Effector memory CD8-positive, alpha-beta T cell (primary cell): ENCODE data around the gene DCLK2.
"Not testable (repeated sequence)": the region's sequence is repeated elsewhere in the genome, so short reads cannot be mapped to it uniquely, and the experiment has no call there.

Experiments
- ATAC-seq: fragments of 150-1000 bp; cut with Tn5 transposase; replicated peaks from 2 replicates; pipeline ENCODE4 v1.10.0; 2021; ENCODE audit warnings: mild to moderate bottlenecking, moderate library complexity
- DNase-seq, 3 experiments: peaks; one replicate each; pipeline ENCODE4 v3.0.0; 2021
- H3K27ac Mint-ChIP-seq, 2 donors: one replicate each; pipeline ENCODE4 v1.8.0; 2022; ENCODE audit warnings: mild to moderate bottlenecking in 2 of 2, mixed read lengths in 2 of 2, moderate library complexity in 2 of 2
- H3K27me3 Mint-ChIP-seq, 2 donors: one replicate each; pipeline ENCODE4 v1.8.0; 2022; ENCODE audit warnings: mixed read lengths in 2 of 2
- H3K36me3 Mint-ChIP-seq: one replicate; pipeline ENCODE4 v1.8.0; 2022; ENCODE audit warnings: mild to moderate bottlenecking, moderate library complexity, mixed read lengths; ENCODE audit not compliant: insufficient read depth
- H3K4me1 Mint-ChIP-seq, 2 donors: one replicate each; pipeline ENCODE4 v1.8.0; 2022; ENCODE audit warnings: low read depth in 2 of 2, mixed read lengths in 2 of 2
- H3K4me3 Mint-ChIP-seq, 2 donors: one replicate each; pipeline ENCODE4 v1.8.0; 2022; ENCODE audit warnings: mild to moderate bottlenecking in 2 of 2, mixed read lengths in 2 of 2, moderate library complexity in 2 of 2
- H3K9me3 Mint-ChIP-seq, 2 donors: one replicate each; pipeline ENCODE4 v1.8.0; 2022; ENCODE audit warnings: mixed read lengths in 2 of 2

Gene DCLK2

DNA sequence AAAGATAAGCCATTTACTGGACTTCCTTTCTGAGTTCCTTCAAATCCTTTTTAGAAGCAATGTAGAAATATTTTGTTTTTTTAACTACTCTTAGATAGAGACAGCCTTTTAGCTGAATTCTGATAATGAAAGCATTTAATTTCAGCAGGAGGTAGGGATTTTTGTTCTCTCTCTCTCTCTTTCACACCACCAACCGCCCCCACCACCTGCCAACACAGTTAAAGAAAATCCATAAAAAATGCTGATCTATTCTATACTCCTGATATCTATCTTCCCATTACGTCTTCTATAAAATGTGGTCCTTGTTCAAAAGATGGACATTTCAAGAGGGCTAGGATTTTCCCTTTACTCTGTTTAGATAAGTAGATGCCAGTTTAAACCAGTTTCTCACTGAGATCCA lies 104.5 kb downstream of the DCLK2 start:
- Mint-ChIP-seq H3K36me3 (no peaks in the 10 kb centered on the region), H3K27me3 (peaks cover 44 to 45% of the 10 kb centered on the region in 2 donors), H3K27ac (no peak overlapping the region), H3K9me3 (no peaks in the 10 kb centered on the region), H3K4me3 (no peak overlapping the region), H3K4me1 (no peaks in the 10 kb centered on the region)
- DNase-seq, result no peak
- no peak for ATAC-seq

GRCh38 chr4:150185033-150185432 lies 106.8 kb downstream of the DCLK2 start:
- ATAC-seq, H3K36me3 Mint-ChIP-seq, H3K27ac Mint-ChIP-seq, H3K4me1 Mint-ChIP-seq, H3K9me3 Mint-ChIP-seq, DNase-seq, H3K4me3 Mint-ChIP-seq: not testable (repeated sequence)
- H3K27me3 Mint-ChIP-seq, result peaks cover 45 to 50% of the 10 kb centered on the region in 2 donors

- H3K4me1 Mint-ChIP-seq, result peaks cover 0 to 2% of the 10 kb centered on the region in 2 donors
- H3K9me3 Mint-ChIP-seq, result no peaks in the 10 kb centered on the region
- ATAC-seq (no peak), DNase-seq (no peak)
- H3K27me3 Mint-ChIP-seq, result peaks cover 5 to 8% of the 10 kb centered on the region in 2 donors
- H3K27ac Mint-ChIP-seq, result no peak overlapping the region
- no peak overlapping the region for H3K4me3 Mint-ChIP-seq
- peaks cover 4% of the 10 kb centered on the region for H3K36me3 Mint-ChIP-seq
Measured at GRCh38 chr4:150192986-150193385, 114.7 kb downstream of the DCLK2 start.

DNA sequence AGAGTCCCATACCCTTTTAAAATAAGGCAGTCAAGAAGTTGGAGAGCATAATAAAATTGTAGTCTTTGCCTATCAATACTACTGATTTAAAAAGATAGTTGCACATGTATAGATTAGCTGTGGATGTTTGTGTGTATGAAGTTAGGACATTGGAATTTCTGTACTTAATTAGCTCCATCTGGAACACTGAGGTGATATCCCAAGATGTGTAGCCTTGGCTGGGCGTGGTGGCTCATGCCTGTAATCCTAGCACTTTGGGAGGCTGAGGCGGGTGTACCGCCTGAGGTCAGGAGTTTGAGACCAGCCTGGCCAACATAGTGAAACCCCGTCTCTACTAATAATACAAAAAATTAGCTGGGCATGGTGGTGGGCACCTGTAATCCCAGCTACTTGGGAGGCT lies 119.0 kb downstream of the DCLK2 start:
- H3K27me3 Mint-ChIP-seq, H3K36me3 Mint-ChIP-seq, ATAC-seq, DNase-seq, H3K27ac Mint-ChIP-seq, H3K9me3 Mint-ChIP-seq, H3K4me3 Mint-ChIP-seq, H3K4me1 Mint-ChIP-seq: not testable (repeated sequence)

DNA sequence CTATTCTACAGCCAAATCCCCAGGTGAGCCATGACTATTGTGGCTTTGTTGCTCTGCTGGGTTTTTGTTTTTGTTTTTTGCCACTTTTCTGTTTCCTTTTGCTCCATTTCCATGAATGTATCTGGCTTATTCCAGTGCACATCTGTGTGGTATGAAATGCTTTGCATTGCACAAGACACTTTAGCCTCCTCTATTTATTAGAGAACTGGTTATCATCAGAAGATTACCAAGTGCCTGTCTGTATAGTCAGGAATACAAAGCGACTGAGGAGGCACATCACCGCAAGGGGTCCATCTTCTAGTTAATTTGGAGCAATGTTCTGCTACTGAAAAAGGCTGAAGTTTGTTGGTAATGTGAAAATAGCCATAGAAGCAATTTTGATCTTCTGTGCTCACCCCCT lies 120.8 kb downstream of the DCLK2 start:
- Mint-ChIP-seq H3K4me3 (no peak overlapping the region), H3K4me1 (no peaks in the 10 kb centered on the region), H3K27me3 (peaks cover 7 to 13% of the 10 kb centered on the region in 2 donors), H3K9me3 (no peaks in the 10 kb centered on the region), H3K27ac (no peak overlapping the region), H3K36me3 (no peaks in the 10 kb centered on the region)
- ATAC-seq (no peak), DNase-seq (no peak)

DNA sequence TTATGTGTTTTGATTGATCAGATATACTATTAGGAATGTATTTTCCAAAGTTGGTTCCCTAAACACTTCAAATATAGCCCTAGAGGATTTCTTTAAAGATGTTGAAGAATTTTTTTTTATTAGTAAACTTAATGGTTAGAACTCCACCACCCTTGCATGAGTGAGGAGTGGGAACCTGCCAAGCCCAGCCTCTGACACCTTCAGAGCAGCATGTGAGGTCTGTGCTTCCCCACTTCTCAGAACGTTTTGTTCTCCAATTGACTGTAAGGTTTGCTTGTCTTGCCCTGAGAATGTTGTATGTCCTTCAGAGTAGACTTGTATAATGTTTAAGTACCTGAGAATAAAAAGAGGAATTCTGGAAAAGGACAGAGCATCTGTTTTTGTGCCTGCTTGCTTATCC lies 126.8 kb downstream of the DCLK2 start:
- H3K36me3 Mint-ChIP-seq, result no peaks in the 10 kb centered on the region
- no peak overlapping the region for H3K27ac Mint-ChIP-seq
- peaks cover 24 to 27% of the 10 kb centered on the region in 2 donors for H3K27me3 Mint-ChIP-seq
- no peak for ATAC-seq
- H3K9me3 Mint-ChIP-seq, result no peaks in the 10 kb centered on the region
- H3K4me3 Mint-ChIP-seq, result no peak overlapping the region
- no peak for DNase-seq
- H3K4me1 Mint-ChIP-seq, result no peaks in the 10 kb centered on the region

GRCh38 chr4:150206265-150206664 lies 128.0 kb downstream of the DCLK2 start:
- no peak overlapping the region for H3K4me3 Mint-ChIP-seq
- no peaks in the 10 kb centered on the region for H3K36me3 Mint-ChIP-seq
- ATAC-seq, result no peak
- no peaks in the 10 kb centered on the region for H3K9me3 Mint-ChIP-seq
- no peak for DNase-seq
- no peaks in the 10 kb centered on the region for H3K4me1 Mint-ChIP-seq
- peaks cover 30 to 31% of the 10 kb centered on the region in 2 donors for H3K27me3 Mint-ChIP-seq
- H3K27ac Mint-ChIP-seq, result no peak overlapping the region

DNA sequence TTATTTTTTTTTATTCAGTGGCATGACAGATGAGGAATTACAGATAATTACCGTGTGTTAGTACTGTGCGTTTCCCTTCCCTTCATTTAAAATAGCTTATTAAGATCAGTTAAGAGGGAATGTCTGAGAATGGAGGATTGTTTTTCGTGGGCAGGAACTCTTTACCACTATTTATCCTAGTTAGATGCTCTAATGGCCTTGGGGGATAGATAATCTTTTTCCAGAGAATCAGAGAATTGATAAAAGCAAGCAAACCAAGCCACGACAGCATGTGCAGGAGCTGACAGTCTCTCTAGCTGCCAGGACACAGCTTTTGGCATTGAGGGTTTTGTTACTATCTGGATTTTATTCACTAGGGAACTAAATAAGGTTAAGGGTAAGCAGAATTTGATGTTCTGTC lies 128.7 kb downstream of the DCLK2 start:
- no peak overlapping the region for H3K4me3 Mint-ChIP-seq
- H3K27ac Mint-ChIP-seq, result no peak overlapping the region
- no peaks in the 10 kb centered on the region for H3K4me1 Mint-ChIP-seq
- ATAC-seq, result no peak
- peaks cover 30 to 38% of the 10 kb centered on the region in 2 donors for H3K27me3 Mint-ChIP-seq
- no peak for DNase-seq
- no peaks in the 10 kb centered on the region for H3K9me3 Mint-ChIP-seq
- no peaks in the 10 kb centered on the region for H3K36me3 Mint-ChIP-seq

DNA sequence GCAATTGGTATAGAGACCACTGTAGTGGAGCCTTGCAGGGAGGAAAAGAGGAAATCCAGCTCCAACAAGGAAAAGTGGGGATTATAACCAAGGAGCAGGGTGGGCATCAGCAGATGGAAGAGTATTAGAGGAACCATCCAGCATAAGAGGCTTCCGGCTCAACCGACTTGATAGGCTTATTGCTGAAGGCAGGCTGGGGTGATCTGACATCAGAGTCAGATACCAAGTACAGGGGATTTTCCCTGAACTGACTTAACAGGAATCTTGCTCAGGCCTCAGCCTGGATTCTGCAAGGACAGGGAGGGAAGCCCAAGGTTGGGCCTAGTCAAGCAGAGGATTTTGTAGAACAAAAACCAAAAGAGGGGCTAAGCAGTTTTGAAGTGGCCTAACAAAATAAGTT lies 129.6 kb downstream of the DCLK2 start:
- no peak for ATAC-seq
- Mint-ChIP-seq H3K36me3 (no peaks in the 10 kb centered on the region), H3K27me3 (peaks cover 30 to 40% of the 10 kb centered on the region in 2 donors), H3K4me3 (no peak overlapping the region), H3K4me1 (no peaks in the 10 kb centered on the region), H3K9me3 (no peaks in the 10 kb centered on the region), H3K27ac (no peak overlapping the region)
- DNase-seq, result no peak

GRCh38 chr4:150209140-150209829 lies 131.0 kb downstream of the DCLK2 start:
- no peak overlapping the region for H3K27ac Mint-ChIP-seq
- H3K4me3 Mint-ChIP-seq, result no peak overlapping the region
- H3K36me3 Mint-ChIP-seq, result no peaks in the 10 kb centered on the region
- H3K9me3 Mint-ChIP-seq, result no peaks in the 10 kb centered on the region
- H3K27me3 Mint-ChIP-seq, result peaks cover 23 to 33% of the 10 kb centered on the region in 2 donors
- H3K4me1 Mint-ChIP-seq, result no peaks in the 10 kb centered on the region
- ATAC-seq, result no peak
- no peak for DNase-seq

DNA sequence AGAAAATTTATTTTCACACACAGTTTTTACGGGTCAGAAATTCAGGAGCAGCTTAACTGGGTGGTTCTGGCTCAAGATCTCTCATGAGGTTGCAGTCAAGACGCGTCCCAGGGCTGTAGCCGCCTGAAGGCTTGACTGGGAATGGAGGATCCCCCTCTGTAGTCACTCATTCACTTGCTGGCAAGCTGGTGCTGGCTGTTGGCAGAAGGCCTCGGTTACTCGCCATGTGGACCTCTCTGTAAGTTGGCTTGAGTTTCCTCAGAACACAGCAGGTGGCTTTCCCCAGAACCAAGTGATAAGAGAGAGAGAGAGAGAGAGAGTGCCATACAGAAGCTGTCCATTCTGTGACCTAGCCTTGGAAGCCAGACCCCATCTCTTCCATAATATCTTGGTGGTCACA lies 132.8 kb downstream of the DCLK2 start:
- no peak overlapping the region for H3K4me3 Mint-ChIP-seq
- H3K9me3 Mint-ChIP-seq, result no peaks in the 10 kb centered on the region
- peaks cover 17 to 20% of the 10 kb centered on the region in 2 donors for H3K27me3 Mint-ChIP-seq
- H3K4me1 Mint-ChIP-seq, result no peaks in the 10 kb centered on the region
- no peaks in the 10 kb centered on the region for H3K36me3 Mint-ChIP-seq
- DNase-seq (no peak), ATAC-seq (no peak)
- no peak overlapping the region for H3K27ac Mint-ChIP-seq

GRCh38 chr4:150211799-150212445 lies 133.7 kb downstream of the DCLK2 start:
- Mint-ChIP-seq H3K27me3 (peaks cover 17 to 19% of the 10 kb centered on the region in 2 donors), H3K4me1 (no peaks in the 10 kb centered on the region), H3K9me3 (no peaks in the 10 kb centered on the region), H3K27ac (no peak overlapping the region), H3K36me3 (no peaks in the 10 kb centered on the region), H3K4me3 (no peak overlapping the region)
- ATAC-seq (no peak), DNase-seq (no peak)

- H3K4me1 Mint-ChIP-seq, result no peaks in the 10 kb centered on the region
- H3K27ac Mint-ChIP-seq, result no peak overlapping the region
- ATAC-seq, result no peak
- no peak for DNase-seq
- no peaks in the 10 kb centered on the region for H3K36me3 Mint-ChIP-seq
- H3K9me3 Mint-ChIP-seq, result no peaks in the 10 kb centered on the region
- H3K27me3 Mint-ChIP-seq, result peaks cover 14% of the 10 kb centered on the region in 2 donors
- no peak overlapping the region for H3K4me3 Mint-ChIP-seq
Measured at GRCh38 chr4:150212485-150212884, 134.2 kb downstream of the DCLK2 start.

DNA sequence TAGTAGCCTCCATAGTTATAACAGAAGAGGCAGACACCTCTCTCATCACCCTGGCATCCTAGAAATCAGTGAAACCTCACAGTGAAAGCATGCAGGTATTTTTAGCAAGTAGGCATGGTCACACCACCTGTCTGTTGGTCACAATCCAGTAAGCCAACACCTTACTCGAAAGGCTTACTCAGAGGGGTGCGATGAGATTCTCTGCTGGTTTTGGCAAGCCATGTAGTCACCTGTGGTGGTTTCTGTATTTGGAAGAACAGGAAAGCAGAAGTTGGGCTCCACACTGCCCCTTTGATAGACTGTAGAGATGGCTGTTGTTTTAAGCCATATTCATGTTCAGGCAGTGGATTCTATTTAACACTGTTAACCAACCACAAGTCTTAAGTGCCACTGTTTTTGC lies 134.7 kb downstream of the DCLK2 start:
- Mint-ChIP-seq H3K36me3 (no peaks in the 10 kb centered on the region), H3K9me3 (no peaks in the 10 kb centered on the region), H3K27me3 (peaks cover 10 to 13% of the 10 kb centered on the region in 2 donors), H3K4me1 (no peaks in the 10 kb centered on the region), H3K4me3 (no peak overlapping the region), H3K27ac (no peak overlapping the region)
- DNase-seq (no peak), ATAC-seq (no peak)
